ENCODE measurements around the gene PLCB2.

PLCB2 gene

GRCh38 chr15:40265875-40266274 lies 41.9 kb downstream of the PLCB2 start:
- DNase-seq, result no peak

- no peak for DNase-seq
These were observed 42.4 kb downstream of the PLCB2 start for GRCh38 chr15:40265355-40265754.

- no peak for DNase-seq
These were observed 43.2 kb downstream of the PLCB2 start for GRCh38 chr15:40264321-40265153.

GRCh38 chr15:40263024-40263754 lies 44.5 kb downstream of the PLCB2 start:
- no peak for DNase-seq

- DNase-seq, result no peak
These were observed 48.7 kb downstream of the PLCB2 start for GRCh38 chr15:40259021-40259420.

- no peak for DNase-seq
These were observed 49.2 kb downstream of the PLCB2 start for GRCh38 chr15:40258544-40258943.

GRCh38 chr15:40257656-40258450 lies 49.9 kb downstream of the PLCB2 start:
- no peak for DNase-seq

- no peak for DNase-seq
These were observed 51.0 kb downstream of the PLCB2 start for GRCh38 chr15:40256638-40257235.

- no peak for DNase-seq
These were observed 52.7 kb downstream of the PLCB2 start for GRCh38 chr15:40255033-40255432.

GRCh38 chr15:40254452-40254851 lies 53.3 kb downstream of the PLCB2 start:
- DNase-seq, result no peak

GRCh38 chr15:40253167-40253790 lies 54.5 kb downstream of the PLCB2 start:
- DNase-seq, result no peak

GRCh38 chr15:40252438-40253166 lies 55.1 kb downstream of the PLCB2 start:
- peak; percentile 20 for DNase-seq

- DNase-seq, result no peak
These were observed 55.6 kb downstream of the PLCB2 start for GRCh38 chr15:40252141-40252437.

GRCh38 chr15:40251486-40252140 lies 56.1 kb downstream of the PLCB2 start:
- DNase-seq, result no peak

- no peak for DNase-seq
These were observed 56.8 kb downstream of the PLCB2 start for GRCh38 chr15:40250771-40251483.

GRCh38 chr15:40250304-40250656 lies 57.5 kb downstream of the PLCB2 start:
- DNase-seq, result no peak

- DNase-seq, result no peak
These were observed 58.0 kb downstream of the PLCB2 start for GRCh38 chr15:40249477-40250303.

- DNase-seq, result no peak
These were observed 59.5 kb downstream of the PLCB2 start for GRCh38 chr15:40248006-40248783.

- no peak for DNase-seq
These were observed 60.2 kb downstream of the PLCB2 start for GRCh38 chr15:40247406-40247971.

Data from NCI-H510A treated with DMSO at 0.1 percent for 48 hours (cell line).